ENCODE results near the gene MYL4.
"Not testable (repeated sequence)": the region's sequence is repeated elsewhere in the genome, so short reads cannot be mapped to it uniquely, and the experiment has no call there.

Gene MYL4

GRCh38 chr17:47210779-47211178 is 1.6 kb downstream of the MYL4 start:
- DNase-seq (ENCODE audit: low read depth) = no peak
- no peak overlapping the region for H3K4me3 ChIP-seq (ENCODE audit: control insufficient read depth, low read depth, low read length)
- no peak for TF ChIP-seq CTCF (IDR thresholded peaks at IDR 0.05; ENCODE audit: control insufficient read depth, insufficient read depth, low read depth, low read length, missing control alignments)

- no peak overlapping the region for H3K4me3 ChIP-seq (ENCODE audit: control insufficient read depth, low read depth, low read length)
- DNase-seq (ENCODE audit: low read depth) = no peak
- no peak for TF ChIP-seq CTCF (IDR thresholded peaks at IDR 0.05; ENCODE audit: control insufficient read depth, insufficient read depth, low read depth, low read length, missing control alignments)
Observed at GRCh38 chr17:47212458-47212857, 3.3 kb downstream of the MYL4 start.

GRCh38 chr17:47213540-47213939 is 4.4 kb downstream of the MYL4 start:
- no peak overlapping the region for H3K4me3 ChIP-seq (ENCODE audit: control insufficient read depth, low read depth, low read length)
- no peak for DNase-seq (ENCODE audit: low read depth)
- no peak for TF ChIP-seq CTCF (IDR thresholded peaks at IDR 0.05; ENCODE audit: control insufficient read depth, insufficient read depth, low read depth, low read length, missing control alignments)

GRCh38 chr17:47214931-47215330 is 5.8 kb downstream of the MYL4 start:
- no peak for TF ChIP-seq CTCF (IDR thresholded peaks at IDR 0.05; ENCODE audit: control insufficient read depth, insufficient read depth, low read depth, low read length, missing control alignments)
- H3K4me3 ChIP-seq (ENCODE audit: control insufficient read depth, low read depth, low read length) = no peak overlapping the region
- no peak for DNase-seq (ENCODE audit: low read depth)

- H3K4me3 ChIP-seq (ENCODE audit: control insufficient read depth, low read depth, low read length); DNase-seq (ENCODE audit: low read depth): not testable (repeated sequence)
Observed at GRCh38 chr17:47216821-47217220, 7.7 kb downstream of the MYL4 start.

GRCh38 chr17:47217279-47217678 is 8.1 kb downstream of the MYL4 start:
- DNase-seq (ENCODE audit: low read depth); H3K4me3 ChIP-seq (ENCODE audit: control insufficient read depth, low read depth, low read length): not testable (repeated sequence)

- no peak for DNase-seq (ENCODE audit: low read depth)
- H3K4me3 ChIP-seq (ENCODE audit: control insufficient read depth, low read depth, low read length) = no peak overlapping the region
- no peak for TF ChIP-seq CTCF (IDR thresholded peaks at IDR 0.05; ENCODE audit: control insufficient read depth, insufficient read depth, low read depth, low read length, missing control alignments)
Observed at GRCh38 chr17:47218896-47219430, 9.8 kb downstream of the MYL4 start.

Measured in AG09309 (cell line).